ENCODE data around the gene WWOX.

WWOX gene

GRCh38 chr16:78106686-78107085, 7.2 kb downstream of the WWOX start:
- no peak for DNase-seq

- DNase-seq = no peak
Observed at GRCh38 chr16:78108451-78108850, 9.0 kb downstream of the WWOX start.

GRCh38 chr16:78113258-78113657, 13.8 kb downstream of the WWOX start:
- no peak for DNase-seq

GRCh38 chr16:78115659-78116058, 16.2 kb downstream of the WWOX start:
- no peak for DNase-seq

GRCh38 chr16:78116946-78117345, 17.5 kb downstream of the WWOX start:
- peak; percentile 58 for DNase-seq

- DNase-seq = peak; percentile 16
Observed at GRCh38 chr16:78117391-78117790, 17.9 kb downstream of the WWOX start.

- DNase-seq = no peak
Observed at GRCh38 chr16:78118469-78119025, 19.1 kb downstream of the WWOX start.

GRCh38 chr16:78122774-78123315, 23.4 kb downstream of the WWOX start:
- peak; percentile 65 for DNase-seq

GRCh38 chr16:78125112-78125844, 25.8 kb downstream of the WWOX start:
- DNase-seq = no peak

GRCh38 chr16:78126662-78127061, 27.2 kb downstream of the WWOX start:
- no peak for DNase-seq

GRCh38 chr16:78127130-78127529, 27.7 kb downstream of the WWOX start:
- no peak for DNase-seq

- DNase-seq = no peak
Observed at GRCh38 chr16:78128913-78129312, 29.5 kb downstream of the WWOX start.

- DNase-seq = no peak
Observed at GRCh38 chr16:78129349-78129748, 29.9 kb downstream of the WWOX start.

GRCh38 chr16:78130083-78130608, 30.7 kb downstream of the WWOX start:
- DNase-seq = no peak

- DNase-seq = no peak
Observed at GRCh38 chr16:78130950-78131349, 31.5 kb downstream of the WWOX start.

GRCh38 chr16:78133919-78134318, 34.5 kb downstream of the WWOX start:
- no peak for DNase-seq

GRCh38 chr16:78134944-78135619, 35.6 kb downstream of the WWOX start:
- DNase-seq = peak; percentile 10

- no peak for DNase-seq
Observed at GRCh38 chr16:78137179-78137578, 37.7 kb downstream of the WWOX start.

- DNase-seq = no peak
Observed at GRCh38 chr16:78137782-78138616, 38.5 kb downstream of the WWOX start.

GRCh38 chr16:78140818-78141466, 41.5 kb downstream of the WWOX start:
- no peak for DNase-seq

GRCh38 chr16:78142788-78143187, 43.3 kb downstream of the WWOX start:
- no peak for DNase-seq

- no peak for DNase-seq
Observed at GRCh38 chr16:78146807-78147206, 47.4 kb downstream of the WWOX start.

Data from DMS79 treated with DMSO at 0.1 percent for 48 hours (cell line).